Activated B cell treated with CpG ODN at 0.5 μM for 24 hours (primary cell): ENCODE results near the gene DIABLO. TPM values are rescaled to one million over a fixed set of nuclear protein-coding genes. Genes with fewer than 3 reads are reported as not detected.

Source experiments
- ATAC-seq: fragments of 200-7000 bp; cut with Tn5 transposase; one replicate; pipeline ENCODE4 v1.10.0; 2021; ENCODE audit warnings: low read depth, mild to moderate bottlenecking, moderate library complexity
- CTCF ChIA-PET: fragments of 350-600 bp; sonication (Branson Sonifier 250); formaldehyde crosslinking; loops from one replicate; lab custom pipeline; 2021; ENCODE audit warnings: antibody characterized with exemption; lab: Charles Lee
- POLR2A ChIA-PET: fragments of 350-600 bp; sonication (Branson Sonifier 250); formaldehyde crosslinking; loops from one replicate; lab custom pipeline; 2021; ENCODE audit warnings: antibody characterized with exemption; lab: Charles Lee
- DNase-seq: peaks from one replicate; pipeline ENCODE4 v3.0.0; 2022
- H3K27ac Mint-ChIP-seq: one replicate; pipeline ENCODE4 v1.8.0; 2020; ENCODE audit warnings: mixed read lengths
- H3K27me3 Mint-ChIP-seq: one replicate; pipeline ENCODE4 v1.8.0; 2021; ENCODE audit warnings: mixed read lengths
- H3K36me3 Mint-ChIP-seq: one replicate; pipeline ENCODE4 v1.8.0; 2021; ENCODE audit warnings: low read depth, mixed read lengths
- H3K4me1 Mint-ChIP-seq: one replicate; pipeline ENCODE4 v1.8.0; 2021; ENCODE audit warnings: mixed read lengths
- H3K4me3 Mint-ChIP-seq: one replicate; pipeline ENCODE4 v1.8.0; 2020; ENCODE audit warnings: mild to moderate bottlenecking, mixed read lengths
- H3K9me3 Mint-ChIP-seq: one replicate; pipeline ENCODE4 v1.8.0; 2020; ENCODE audit warnings: mixed read lengths
- intact Hi-C: fragments of 100-400 bp; cut with micrococcal nuclease; formaldehyde crosslinking; loops from one replicate; pipeline ENCODE4 v1.15.1; 2024
- total RNA-seq: library from RNA; stranded (reverse); gene quantifications from 2 replicates; pipeline ENCODE4 v1.2.3, GENCODE V29; 2022
- TF ChIP-seq, protein P1 (sequence below): fragments of 200-600 bp; IDR thresholded peaks from one replicate; pipeline ENCODE4 v1.8.0; 2022; ENCODE audit warnings: antibody characterized with exemption, mild to moderate bottlenecking

DIABLO gene
- total RNA-seq, 1 donor from 2014 or later = 51.3 TPM

DNA sequence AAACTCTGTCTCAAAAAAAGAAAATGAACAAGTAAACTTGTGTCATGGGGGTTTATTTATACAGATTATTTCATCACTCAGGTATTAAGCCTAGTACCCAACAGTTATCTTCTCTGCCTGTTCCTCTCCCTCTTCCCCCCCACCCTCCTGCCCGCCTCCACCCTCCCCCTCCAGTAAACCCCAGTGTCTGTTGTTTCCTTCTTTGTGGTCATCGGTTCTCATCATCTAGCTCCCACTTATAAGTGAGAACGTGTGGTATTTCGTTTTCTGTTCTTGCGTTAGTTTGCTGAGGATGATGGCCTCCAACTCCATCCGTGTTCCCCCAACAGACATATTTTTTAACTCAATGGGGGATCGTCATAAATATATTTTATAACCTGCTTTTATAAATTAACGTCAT is 64.2 kb downstream of the DIABLO start:
- DNase-seq = no peak
- intact Hi-C loops = no loop called here
- ChIA-PET CTCF (no interaction called here), POLR2A (no interaction called here)
- peaks cover 5% of the 10 kb centered on the region for H3K27me3 Mint-ChIP-seq
- no peak overlapping the region for H3K4me3 Mint-ChIP-seq
- H3K9me3 Mint-ChIP-seq = no peaks in the 10 kb centered on the region
- no peaks in the 10 kb centered on the region for H3K36me3 Mint-ChIP-seq
- TF ChIP-seq, protein P1, sequence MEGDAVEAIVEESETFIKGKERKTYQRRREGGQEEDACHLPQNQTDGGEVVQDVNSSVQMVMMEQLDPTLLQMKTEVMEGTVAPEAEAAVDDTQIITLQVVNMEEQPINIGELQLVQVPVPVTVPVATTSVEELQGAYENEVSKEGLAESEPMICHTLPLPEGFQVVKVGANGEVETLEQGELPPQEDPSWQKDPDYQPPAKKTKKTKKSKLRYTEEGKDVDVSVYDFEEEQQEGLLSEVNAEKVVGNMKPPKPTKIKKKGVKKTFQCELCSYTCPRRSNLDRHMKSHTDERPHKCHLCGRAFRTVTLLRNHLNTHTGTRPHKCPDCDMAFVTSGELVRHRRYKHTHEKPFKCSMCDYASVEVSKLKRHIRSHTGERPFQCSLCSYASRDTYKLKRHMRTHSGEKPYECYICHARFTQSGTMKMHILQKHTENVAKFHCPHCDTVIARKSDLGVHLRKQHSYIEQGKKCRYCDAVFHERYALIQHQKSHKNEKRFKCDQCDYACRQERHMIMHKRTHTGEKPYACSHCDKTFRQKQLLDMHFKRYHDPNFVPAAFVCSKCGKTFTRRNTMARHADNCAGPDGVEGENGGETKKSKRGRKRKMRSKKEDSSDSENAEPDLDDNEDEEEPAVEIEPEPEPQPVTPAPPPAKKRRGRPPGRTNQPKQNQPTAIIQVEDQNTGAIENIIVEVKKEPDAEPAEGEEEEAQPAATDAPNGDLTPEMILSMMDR = no peak
- no peak for ATAC-seq
- no peak overlapping the region for H3K27ac Mint-ChIP-seq
- H3K4me1 Mint-ChIP-seq = no peaks in the 10 kb centered on the region

DNA sequence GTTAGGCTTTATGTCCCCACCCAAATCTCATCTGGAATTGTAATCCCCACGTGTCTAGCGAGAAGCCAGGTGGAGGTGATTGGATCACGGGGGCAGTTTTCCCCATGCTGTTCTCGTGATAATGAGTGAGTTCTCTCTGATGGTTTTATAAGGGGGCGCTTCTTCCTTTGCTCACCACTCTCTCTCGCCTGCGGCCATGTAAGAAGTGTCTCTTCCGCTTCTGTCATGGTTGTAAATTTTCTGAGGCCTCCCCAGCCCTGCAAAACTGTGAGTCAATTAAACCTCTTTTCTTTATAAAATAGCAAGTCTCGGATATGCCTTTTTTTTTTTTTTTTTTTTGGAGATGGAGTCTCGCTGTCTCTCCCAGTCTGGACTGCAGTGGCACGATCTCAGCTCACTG is 65.1 kb downstream of the DIABLO start:
- DNase-seq = no peak
- TF ChIP-seq, protein P1 = no peak
- ATAC-seq = no peak
- intact Hi-C loops = no loop called here
- no peak overlapping the region for H3K4me3 Mint-ChIP-seq
- CTCF ChIA-PET = no interaction called here
- H3K4me1 Mint-ChIP-seq = no peaks in the 10 kb centered on the region
- H3K36me3 Mint-ChIP-seq = no peaks in the 10 kb centered on the region
- H3K27ac Mint-ChIP-seq = no peak overlapping the region
- H3K27me3 Mint-ChIP-seq = peaks cover 5% of the 10 kb centered on the region
- POLR2A ChIA-PET = no interaction called here
- no peaks in the 10 kb centered on the region for H3K9me3 Mint-ChIP-seq

DNA sequence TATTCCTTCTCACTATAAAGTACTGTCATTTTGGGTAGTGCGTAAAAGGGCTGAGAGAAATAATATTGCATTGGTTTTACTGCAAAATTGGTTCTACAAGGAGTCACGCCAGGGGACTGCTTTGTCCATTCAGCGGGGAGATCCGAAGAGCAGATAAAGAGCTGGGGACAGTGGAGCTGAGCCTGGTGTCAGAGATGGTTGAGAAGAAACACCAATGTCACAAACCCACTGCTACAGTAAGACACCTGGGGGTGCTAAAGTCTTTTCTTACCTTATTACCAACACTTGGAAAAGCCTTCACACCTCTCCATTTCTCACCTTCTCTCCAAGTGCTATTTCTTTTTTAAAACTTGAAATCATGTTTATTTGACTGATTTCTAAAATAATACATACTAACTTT is 66.0 kb downstream of the DIABLO start:
- TF ChIP-seq, protein P1 = no peak
- intact Hi-C loops = no loop called here
- ATAC-seq = no peak
- Mint-ChIP-seq H3K27ac (no peak overlapping the region), H3K9me3 (no peaks in the 10 kb centered on the region), H3K36me3 (no peaks in the 10 kb centered on the region), H3K4me1 (no peaks in the 10 kb centered on the region), H3K4me3 (no peak overlapping the region), H3K27me3 (peaks cover 5% of the 10 kb centered on the region)
- POLR2A ChIA-PET = no interaction called here
- DNase-seq = no peak
- CTCF ChIA-PET = interaction anchor here (1.2 kb wide), 1 partner anchor 31 kb away, joined by 4 read pairs; no protein-coding TSS in a partner anchor

DNA sequence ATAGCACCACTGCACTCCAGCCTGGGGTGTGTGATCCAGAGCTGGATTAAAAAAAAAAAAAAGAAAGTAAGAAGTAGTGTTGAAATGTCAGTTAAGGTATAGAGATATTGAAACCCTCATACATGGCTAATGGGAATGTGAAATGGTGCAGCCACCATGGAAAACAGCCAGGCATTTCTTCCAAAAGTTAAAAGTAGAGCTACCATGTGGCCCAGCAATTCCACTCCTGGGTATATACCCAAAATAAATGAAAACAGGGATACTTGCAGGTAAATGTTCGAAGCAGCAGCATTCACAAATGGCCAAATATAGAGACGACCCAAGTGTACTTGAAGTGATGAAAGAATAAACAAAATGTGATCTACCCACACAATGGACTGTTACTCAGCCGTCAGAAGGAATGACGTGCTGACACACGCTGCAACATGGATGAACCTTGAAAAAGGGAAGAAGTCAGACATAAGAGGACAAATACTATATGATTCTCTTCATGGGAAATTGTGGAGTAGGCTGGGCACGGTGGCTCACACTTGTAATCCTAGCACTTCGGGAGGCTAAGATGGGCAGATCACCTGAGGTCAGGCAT is 67.1 kb downstream of the DIABLO start:
- POLR2A ChIA-PET = interaction anchor here (0.7 kb wide), 1 partner anchor 166 kb away, joined by 3 read pairs; no protein-coding TSS in a partner anchor
- ATAC-seq = no peak

More for the DNA sequence above, 67.1 kb downstream of the DIABLO start:
- Mint-ChIP-seq H3K4me3 (no peak overlapping the region), H3K9me3 (no peaks in the 10 kb centered on the region), H3K27me3 (peaks cover 4% of the 10 kb centered on the region), H3K36me3 (no peaks in the 10 kb centered on the region), H3K27ac (no peak overlapping the region), H3K4me1 (no peaks in the 10 kb centered on the region)
- intact Hi-C loops = no loop called here
- TF ChIP-seq, protein P1 = no peak
- no peak for DNase-seq
- CTCF ChIA-PET = interaction anchor here (1.2 kb wide), 1 partner anchor 32 kb away, joined by 4 read pairs; no protein-coding TSS in a partner anchor

Other genes with a start within 250 kb of the DIABLO start
- gene BCL7A, start 204.2 kb downstream of the DIABLO start, total RNA-seq = 38.6 and 41.4 TPM in 2 replicates
- gene MLXIP, start 147.3 kb downstream of the DIABLO start, total RNA-seq = 26.7 and 33.7 TPM in 2 replicates
- gene IL31, start 51.8 kb downstream of the DIABLO start, total RNA-seq = not detected in 2 replicates
- not detected in 2 replicates for gene LRRC43, start 42.9 kb downstream of the DIABLO start, total RNA-seq
- not detected in 2 replicates for gene B3GNT4, start 22.3 kb downstream of the DIABLO start, total RNA-seq
- 29.6 and 33.2 TPM in 2 replicates for gene VPS33A, start 40.4 kb upstream of the DIABLO start, total RNA-seq
- 58.6 and 63.2 TPM in 2 replicates for gene CLIP1, start 196.6 kb upstream of the DIABLO start, total RNA-seq